ENCODE results near the gene DNAL1.

DNA sequence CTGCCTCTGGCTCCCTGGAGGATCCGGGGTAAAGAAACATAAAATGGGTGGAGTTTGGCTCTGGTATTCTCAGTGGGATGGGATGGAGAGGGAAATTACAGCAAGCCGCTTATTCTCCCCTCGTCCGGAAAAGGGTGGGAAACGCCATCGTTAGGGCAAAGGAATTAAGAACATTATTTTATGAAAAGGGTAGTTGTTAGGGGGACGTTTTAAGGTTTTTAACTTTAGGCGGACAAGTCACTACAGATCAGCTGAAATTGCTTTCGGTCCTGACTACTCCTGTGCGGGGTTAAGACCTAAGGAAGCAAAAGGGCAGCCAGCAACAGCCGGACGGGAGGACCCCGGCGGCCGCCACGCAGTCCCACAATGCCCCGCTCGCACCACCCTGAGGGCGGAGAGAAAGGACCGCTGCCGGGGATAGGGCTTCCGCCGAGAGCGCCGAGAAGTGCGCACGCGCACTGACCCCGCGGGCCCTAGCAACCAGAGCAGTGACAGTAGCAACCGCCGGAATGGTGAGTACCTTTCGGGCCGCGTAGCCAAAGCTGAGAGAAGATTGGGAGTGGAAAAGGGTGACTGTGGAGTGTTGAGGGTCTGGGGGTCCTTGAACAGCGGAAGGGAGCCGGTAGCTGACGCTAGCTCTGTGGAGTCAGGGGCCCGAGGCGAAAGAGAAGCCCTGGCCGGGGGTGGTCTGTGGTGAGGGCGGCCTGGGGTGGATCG, at the start of gene DNAL1:
- peak in 1 of 2 donors; percentile 80 for TF ChIP-seq POLR2A (IDR thresholded peaks at IDR 0.05)
- TF ChIP-seq, protein P1, sequence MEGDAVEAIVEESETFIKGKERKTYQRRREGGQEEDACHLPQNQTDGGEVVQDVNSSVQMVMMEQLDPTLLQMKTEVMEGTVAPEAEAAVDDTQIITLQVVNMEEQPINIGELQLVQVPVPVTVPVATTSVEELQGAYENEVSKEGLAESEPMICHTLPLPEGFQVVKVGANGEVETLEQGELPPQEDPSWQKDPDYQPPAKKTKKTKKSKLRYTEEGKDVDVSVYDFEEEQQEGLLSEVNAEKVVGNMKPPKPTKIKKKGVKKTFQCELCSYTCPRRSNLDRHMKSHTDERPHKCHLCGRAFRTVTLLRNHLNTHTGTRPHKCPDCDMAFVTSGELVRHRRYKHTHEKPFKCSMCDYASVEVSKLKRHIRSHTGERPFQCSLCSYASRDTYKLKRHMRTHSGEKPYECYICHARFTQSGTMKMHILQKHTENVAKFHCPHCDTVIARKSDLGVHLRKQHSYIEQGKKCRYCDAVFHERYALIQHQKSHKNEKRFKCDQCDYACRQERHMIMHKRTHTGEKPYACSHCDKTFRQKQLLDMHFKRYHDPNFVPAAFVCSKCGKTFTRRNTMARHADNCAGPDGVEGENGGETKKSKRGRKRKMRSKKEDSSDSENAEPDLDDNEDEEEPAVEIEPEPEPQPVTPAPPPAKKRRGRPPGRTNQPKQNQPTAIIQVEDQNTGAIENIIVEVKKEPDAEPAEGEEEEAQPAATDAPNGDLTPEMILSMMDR (IDR thresholded peaks at IDR 0.05), result peak in 1 of 6 experiments; percentile 19
